GM10248 (cell line): Measurements from ENCODE around the gene B3GNT7.

Source experiments
- CTCF ChIA-PET: fragments of 300-600 bp; sonication (Branson Sonifier 250); formaldehyde crosslinking; extraction: SDS; loops from one replicate; lab custom pipeline; 2021; ENCODE audit warnings: antibody characterized with exemption; lab: Yijun Ruan, JAX
- POLR2A ChIA-PET: fragments of 350-650 bp; sonication (Branson Sonifier 250); formaldehyde crosslinking; extraction: SDS; loops from one replicate; lab custom pipeline; 2020; ENCODE audit warnings: antibody characterized with exemption; lab: Yijun Ruan, JAX
- DNase-seq: peaks from one replicate; pipeline ENCODE4 v3.0.0; 2012; ENCODE audit errors: extremely low spot score
- CTCF ChIP-seq: IDR thresholded peaks from 2 replicates; pipeline ENCODE4 v1.5.1; 2012; ENCODE audit warnings: mild to moderate bottlenecking, low read depth; ENCODE audit errors: extremely low read depth, missing control alignments, control extremely low read depth

B3GNT7 gene

DNA sequence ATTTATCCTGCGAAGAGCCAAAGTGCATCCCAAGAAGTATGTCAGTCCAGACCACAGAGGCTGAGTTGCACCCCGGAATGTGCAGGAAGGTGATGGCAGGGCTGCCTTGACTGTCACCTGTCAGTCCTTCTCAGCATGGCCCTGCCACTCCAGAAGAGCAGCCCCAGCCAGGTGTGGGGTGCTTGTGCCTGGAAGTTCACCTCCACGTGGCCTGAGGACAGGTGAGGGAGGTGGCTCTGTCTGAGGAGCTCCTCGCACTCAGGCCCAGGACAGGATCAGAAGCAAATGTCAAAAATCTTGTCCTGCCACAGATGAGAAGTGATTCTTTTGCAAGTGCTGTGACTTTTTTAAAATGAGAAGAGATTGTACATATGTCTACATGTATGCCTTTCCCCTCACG is 31.4 kb upstream of the B3GNT7 start:
- DNase-seq: no peak
- ChIA-PET POLR2A (interaction anchor here (0.7 kb wide), 1 partner anchor 187 kb away, joined by 6 read pairs; no protein-coding TSS in a partner anchor), CTCF (interaction anchor here (0.9 to 1.5 kb wide), 6 partner anchors 8 to 67 kb away, joined by 3 to 5 read pairs (median 3); no protein-coding TSS in a partner anchor)
- TF ChIP-seq CTCF: no peak

DNA sequence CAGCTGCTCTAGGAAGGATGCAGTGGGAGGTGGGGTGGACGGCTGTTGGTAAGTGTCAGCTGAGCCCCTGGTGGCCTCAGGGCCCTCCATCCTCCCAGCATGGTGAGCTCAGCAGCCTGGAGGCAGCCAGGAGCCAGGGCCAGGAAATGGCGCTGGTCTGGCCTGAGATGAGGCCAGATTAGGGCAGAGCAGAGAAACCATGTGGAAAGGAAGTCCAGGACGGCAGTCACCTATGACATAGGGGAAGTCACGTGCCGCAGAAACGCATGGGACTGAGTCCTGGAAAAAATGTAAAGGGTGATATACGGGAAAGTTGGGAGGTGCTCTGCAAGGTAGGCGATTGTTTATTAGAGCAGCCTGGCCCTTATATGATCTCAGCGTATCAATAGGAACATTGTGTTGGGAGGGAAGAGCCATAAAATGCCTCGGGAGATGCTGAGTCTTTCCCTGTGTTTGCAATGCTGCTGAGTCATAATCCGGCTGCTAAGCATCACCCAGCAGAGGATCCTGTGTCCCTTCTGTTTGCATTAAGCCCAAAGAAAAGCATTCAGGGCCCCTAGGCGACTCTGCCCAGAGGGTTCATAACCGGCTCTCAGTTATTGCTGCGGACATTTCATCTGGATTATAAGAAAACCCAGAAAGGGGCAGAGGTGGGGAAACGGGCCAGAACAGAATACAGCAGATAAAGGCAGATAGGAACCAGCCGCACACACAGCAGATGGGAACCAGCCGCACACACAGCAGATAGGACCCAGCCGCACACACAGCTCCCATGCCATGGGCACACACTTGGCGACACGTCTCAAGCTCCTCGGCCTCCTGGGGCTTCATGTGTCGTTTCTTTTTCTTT is 30.3 kb upstream of the B3GNT7 start:
- ChIA-PET CTCF (interaction anchor here (1.0 kb wide), 2 partner anchors 7 to 13 kb away, joined by 3 read pairs; no protein-coding TSS in a partner anchor), POLR2A (no interaction called here)
- no peak for DNase-seq
- TF ChIP-seq CTCF: no peak

DNA sequence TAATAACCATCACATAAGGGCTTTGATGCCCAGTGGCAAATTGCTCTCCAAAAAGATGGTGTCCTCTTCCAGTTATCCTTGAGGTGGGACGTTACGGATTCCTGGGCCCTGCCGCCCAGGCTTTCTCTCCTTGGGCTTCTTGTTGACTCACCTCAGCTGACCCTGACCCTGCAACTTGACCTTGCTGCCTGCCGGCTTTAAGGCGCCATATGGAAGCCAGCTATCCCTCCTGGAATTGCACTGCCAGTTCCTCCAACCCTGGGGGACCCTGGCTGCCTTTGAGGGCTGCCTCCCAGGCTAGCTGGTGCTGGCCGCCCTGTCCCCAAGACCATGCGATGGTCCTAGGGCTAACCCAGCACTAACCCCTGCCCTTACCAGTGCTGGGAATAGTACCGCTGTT is 28.3 kb upstream of the B3GNT7 start:
- POLR2A ChIA-PET: no interaction called here
- CTCF ChIA-PET: interaction anchor here (0.8 to 2.0 kb wide), 2 partner anchors 10 to 71 kb away, joined by 3 to 7 read pairs; no protein-coding TSS in a partner anchor
- no peak for DNase-seq
- TF ChIP-seq CTCF: no peak

DNA sequence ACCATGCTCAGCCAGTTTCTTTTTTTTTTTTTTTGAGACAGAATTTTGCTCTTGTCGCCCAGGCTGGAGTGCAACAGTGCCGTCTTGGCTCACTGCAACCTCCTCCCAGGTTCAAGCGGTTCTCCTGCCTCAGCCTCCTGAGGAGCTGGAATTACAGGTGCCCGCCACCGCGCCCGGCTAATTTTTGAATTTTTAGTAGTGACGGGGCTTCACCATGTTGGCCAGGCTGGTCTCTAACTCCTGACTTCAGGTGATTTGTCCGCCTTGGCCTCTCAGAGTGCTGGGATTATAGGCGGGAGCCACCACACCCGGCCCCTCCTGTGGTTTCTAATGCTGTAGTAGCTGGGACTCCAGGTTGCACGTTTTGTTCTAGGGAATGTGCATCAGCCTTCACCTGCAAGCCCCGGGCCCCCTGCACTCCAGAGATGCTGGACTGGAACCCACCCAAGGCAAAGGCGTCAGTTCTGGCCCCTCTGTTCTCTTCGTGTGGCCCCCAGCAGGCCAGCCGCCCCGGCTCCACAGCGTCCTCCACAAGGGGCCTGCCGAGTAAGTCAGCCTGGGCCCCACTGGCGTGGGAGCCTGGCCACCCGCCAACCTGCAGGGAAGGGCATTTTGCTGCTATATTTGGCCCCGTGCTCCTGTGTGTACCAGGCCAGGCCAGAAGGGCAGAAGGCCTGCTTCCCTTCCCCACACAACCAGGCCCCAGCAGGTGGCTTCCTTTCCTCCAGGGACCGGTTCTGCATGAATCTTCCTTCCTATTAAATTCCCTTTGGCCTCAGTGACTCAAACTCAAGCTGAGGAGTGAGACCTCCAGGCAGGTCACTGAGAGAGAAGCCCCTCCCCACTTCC is 25.7 kb upstream of the B3GNT7 start:
- DNase-seq: no peak
- no peak for TF ChIP-seq CTCF
- ChIA-PET POLR2A (no interaction called here), CTCF (interaction anchor here (2.2 kb wide), 1 partner anchor 8 kb away, joined by 9 read pairs; no protein-coding TSS in a partner anchor)

GRCh38 chr2:231370429-231370748 is 25.1 kb upstream of the B3GNT7 start:
- CTCF ChIA-PET: interaction anchor here (2.2 kb wide), 1 partner anchor 8 kb away, joined by 9 read pairs; no protein-coding TSS in a partner anchor
- POLR2A ChIA-PET: no interaction called here
- no peak for TF ChIP-seq CTCF
- no peak for DNase-seq

DNA sequence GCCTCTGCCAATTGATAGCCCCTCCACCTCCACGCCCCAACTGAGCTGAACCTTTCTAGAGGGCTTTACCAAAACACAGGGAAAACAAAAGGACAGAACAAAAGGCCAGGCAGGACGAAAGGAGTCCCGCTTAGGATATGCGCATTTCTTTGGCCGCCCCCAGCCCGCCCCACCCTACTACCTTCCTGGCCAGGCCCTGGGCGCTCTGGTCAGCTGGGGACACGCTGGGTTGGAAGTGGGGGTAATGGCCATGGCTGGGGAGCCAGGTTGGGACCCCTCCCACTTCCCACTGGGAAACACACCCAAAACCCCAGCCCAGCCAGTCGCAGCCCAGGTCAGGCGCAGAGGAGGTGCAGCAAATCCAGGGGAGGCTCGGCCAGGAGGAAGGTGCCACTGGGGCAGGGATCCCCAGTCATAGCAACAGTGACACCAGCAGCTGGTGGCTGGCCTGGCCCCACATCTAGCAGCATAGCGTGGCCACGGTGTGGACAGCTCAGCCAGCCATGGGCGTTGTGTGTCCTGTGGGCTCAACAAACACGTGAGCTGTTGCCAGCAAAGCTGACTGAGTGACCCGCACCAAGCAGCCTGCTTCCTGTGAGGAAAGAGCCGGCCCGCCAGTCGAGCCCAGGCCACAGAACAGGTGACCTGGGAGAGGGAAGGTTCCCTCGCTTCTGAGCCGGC is 24.6 kb upstream of the B3GNT7 start:
- ChIA-PET POLR2A (no interaction called here), CTCF (interaction anchor here (2.2 kb wide), 1 partner anchor 9 kb away, joined by 9 read pairs; no protein-coding TSS in a partner anchor)
- no peak for TF ChIP-seq CTCF
- no peak for DNase-seq
